ENCODE measurements around the gene SYT7. TPM values are rescaled to one million over a fixed set of nuclear protein-coding genes. Genes with fewer than 3 reads are reported as not detected.

The SYT7 gene
- total and polyA plus RNA-seq, 7 experiments from 2014 or later: 0.08 to 0.44 TPM; not detected in 5

DNA sequence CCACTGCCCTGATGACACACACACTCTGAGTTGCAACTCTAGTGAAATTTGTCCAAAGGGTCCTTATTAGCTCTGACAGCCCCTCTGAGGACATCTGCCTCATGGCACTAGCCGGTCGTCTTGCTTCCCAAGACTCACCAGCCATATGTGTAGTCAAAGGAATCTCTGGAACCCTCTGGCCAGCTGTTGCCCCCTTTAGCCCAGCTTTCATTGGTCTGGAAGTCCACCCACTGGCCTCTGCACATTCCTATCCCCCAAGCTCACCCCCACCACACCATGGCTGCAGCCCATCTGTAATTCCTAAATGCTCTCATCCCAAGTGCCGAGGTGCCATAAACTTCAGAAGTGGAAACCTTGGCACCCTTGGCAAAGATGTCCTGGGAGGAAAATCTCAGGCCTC, 24.3 kb downstream of the SYT7 start:
- intact Hi-C loops (cut with micrococcal nuclease): no loop called here
- H3K27me3 ChIP-seq (ENCODE audit: control insufficient read depth in 2 of 2, insufficient read depth in 2 of 2, low read length in 2 of 2): no peaks in the 10 kb centered on the region
- H3K4me3 ChIP-seq (ENCODE audit: low read length): no peak overlapping the region
- no peaks in the 10 kb centered on the region for H3K36me3 ChIP-seq (ENCODE audit: control insufficient read depth in 2 of 3, insufficient read depth in 3 of 3, low read length in 3 of 3)
- Mint-ChIP-seq H3K27ac (no peak overlapping the region), H3K4me3 (peak overlapping the region in 1 of 10 donors; percentile 33), H3K9me3 (peaks cover 0 to 2% (median 0%) of the 10 kb centered on the region in 11 donors), H3K27me3 (peaks cover 50 to 67% (median 62%) of the 10 kb centered on the region in 5 donors), H3K36me3 (no peaks in the 10 kb centered on the region), H3K4me1 (peaks cover 0 to 12% (median 10%) of the 10 kb centered on the region in 7 donors)
- ChIA-PET POLR2A (no interaction called here), CTCF (no interaction called here)
- no peaks in the 10 kb centered on the region for H3K9me3 ChIP-seq (ENCODE audit: control insufficient read depth in 2 of 3, low read length in 3 of 3)
- no peaks in the 10 kb centered on the region for H3K4me1 ChIP-seq (ENCODE audit: control insufficient read depth in 2 of 2, insufficient read depth in 2 of 2, low read length in 2 of 2)
- H3K27ac ChIP-seq (ENCODE audit: low read depth, low read length): no peak overlapping the region
- DNase-seq (no peak), ATAC-seq (no peak)

DNA sequence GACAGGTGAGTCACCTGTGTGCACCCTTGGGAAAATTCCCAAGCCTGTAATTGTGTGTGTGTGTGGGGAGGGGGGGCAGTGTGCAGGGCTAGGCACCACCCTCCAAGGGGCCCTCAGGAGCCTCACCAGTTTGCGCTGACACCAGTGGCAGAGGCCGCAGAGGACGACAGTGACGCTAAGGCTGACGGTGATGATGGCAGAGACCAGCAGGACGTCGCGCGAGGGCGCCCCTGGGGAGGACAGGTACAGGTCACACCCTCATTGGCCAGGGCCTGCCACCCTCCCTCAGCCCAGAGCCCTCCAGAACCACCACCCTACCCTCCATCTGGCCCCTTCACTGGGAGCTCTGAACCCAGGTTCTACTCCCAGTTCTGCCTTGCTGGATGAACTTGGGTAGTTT, 24.9 kb downstream of the SYT7 start:
- Histone ChIP-seq H3K4me3 (ENCODE audit: low read length) (no peak overlapping the region), H3K9me3 (ENCODE audit: control insufficient read depth in 2 of 3, low read length in 3 of 3) (no peaks in the 10 kb centered on the region), H3K4me1 (ENCODE audit: control insufficient read depth in 2 of 2, insufficient read depth in 2 of 2, low read length in 2 of 2) (no peaks in the 10 kb centered on the region), H3K27ac (ENCODE audit: low read depth, low read length) (no peak overlapping the region), H3K36me3 (ENCODE audit: control insufficient read depth in 2 of 3, insufficient read depth in 3 of 3, low read length in 3 of 3) (no peaks in the 10 kb centered on the region), H3K27me3 (ENCODE audit: control insufficient read depth in 2 of 2, insufficient read depth in 2 of 2, low read length in 2 of 2) (no peaks in the 10 kb centered on the region)
- peaks cover 0 to 2% (median 0%) of the 10 kb centered on the region in 11 donors for H3K9me3 Mint-ChIP-seq
- peaks cover 50 to 66% (median 62%) of the 10 kb centered on the region in 5 donors for H3K27me3 Mint-ChIP-seq
- H3K4me1 Mint-ChIP-seq: peaks cover 0 to 12% (median 10%) of the 10 kb centered on the region in 7 donors
- ChIA-PET POLR2A (no interaction called here), CTCF (no interaction called here)
- H3K27ac Mint-ChIP-seq: no peak overlapping the region
- no peak for DNase-seq
- H3K4me3 Mint-ChIP-seq: peak overlapping the region in 2 of 10 donors; percentile 33 to 53
- intact Hi-C loops (cut with micrococcal nuclease): no loop called here
- no peak for ATAC-seq
- H3K36me3 Mint-ChIP-seq: no peaks in the 10 kb centered on the region

DNA sequence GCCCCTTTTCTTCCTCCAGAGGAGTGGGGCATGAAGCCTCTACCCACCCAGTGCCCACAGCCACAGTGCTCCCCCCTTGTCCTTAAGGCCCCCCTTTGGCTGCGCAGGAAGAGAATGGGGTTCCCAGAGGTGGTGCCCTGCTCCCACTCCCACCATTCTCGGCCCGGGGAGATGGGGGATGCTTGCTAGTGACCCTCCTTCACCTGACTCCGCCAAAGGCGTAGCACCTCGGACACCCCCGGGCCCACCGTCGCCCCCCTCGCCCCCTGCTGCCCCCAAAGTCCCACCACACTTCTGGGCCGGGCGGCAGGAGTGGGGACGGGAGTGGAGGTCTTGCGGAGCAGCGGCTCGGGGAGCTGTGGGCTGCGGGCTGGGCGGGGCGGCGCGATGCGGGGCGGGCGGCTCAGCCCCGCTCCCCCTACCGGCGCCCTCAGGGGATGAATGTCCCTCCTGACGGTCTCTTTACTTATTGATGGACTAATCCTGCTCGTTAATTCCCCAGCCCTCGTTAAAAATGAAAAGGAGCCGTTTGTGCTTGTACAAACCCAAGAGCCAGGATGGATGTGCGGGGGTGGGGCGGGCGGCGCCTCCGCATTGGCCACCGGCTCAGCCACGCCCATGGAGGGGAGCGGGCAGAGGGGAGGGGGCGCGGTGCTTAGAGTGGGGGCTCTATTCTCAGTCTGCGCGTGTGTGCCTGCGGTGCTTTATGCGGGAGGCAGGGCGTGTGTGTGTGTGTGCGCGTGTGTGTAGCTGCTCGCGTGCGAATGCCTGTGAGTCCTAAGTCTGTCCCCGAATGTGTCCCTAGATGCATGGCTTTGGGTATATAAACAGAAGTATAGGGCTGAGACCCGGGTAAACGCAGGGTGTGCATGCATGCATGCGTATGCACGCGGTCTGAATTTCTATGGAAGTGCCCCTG, 25.6 kb downstream of the SYT7 start:
- H3K36me3 ChIP-seq (ENCODE audit: control insufficient read depth in 2 of 3, insufficient read depth in 3 of 3, low read length in 3 of 3): no peaks in the 10 kb centered on the region
- H3K27me3 ChIP-seq (ENCODE audit: control insufficient read depth in 2 of 2, insufficient read depth in 2 of 2, low read length in 2 of 2): no peaks in the 10 kb centered on the region
- Mint-ChIP-seq H3K4me1 (peaks cover 0 to 12% (median 10%) of the 10 kb centered on the region in 7 donors), H3K36me3 (no peaks in the 10 kb centered on the region), H3K27me3 (peaks cover 50 to 70% (median 59%) of the 10 kb centered on the region in 5 donors), H3K27ac (no peak overlapping the region), H3K4me3 (peak overlapping the region in 4 of 10 donors; percentile 37 to 59 (median 50)), H3K9me3 (peaks cover 0 to 2% (median 0%) of the 10 kb centered on the region in 11 donors)
- ATAC-seq: peak; percentile 42
- DNase-seq: no peak
- H3K9me3 ChIP-seq (ENCODE audit: control insufficient read depth in 2 of 3, low read length in 3 of 3): no peaks in the 10 kb centered on the region
- no peak overlapping the region for H3K27ac ChIP-seq (ENCODE audit: low read depth, low read length)
- no peaks in the 10 kb centered on the region for H3K4me1 ChIP-seq (ENCODE audit: control insufficient read depth in 2 of 2, insufficient read depth in 2 of 2, low read length in 2 of 2)
- CTCF ChIA-PET: no interaction called here
- intact Hi-C loops (cut with micrococcal nuclease): no loop called here
- no peak overlapping the region for H3K4me3 ChIP-seq (ENCODE audit: low read length)
- POLR2A ChIA-PET: no interaction called here

DNA sequence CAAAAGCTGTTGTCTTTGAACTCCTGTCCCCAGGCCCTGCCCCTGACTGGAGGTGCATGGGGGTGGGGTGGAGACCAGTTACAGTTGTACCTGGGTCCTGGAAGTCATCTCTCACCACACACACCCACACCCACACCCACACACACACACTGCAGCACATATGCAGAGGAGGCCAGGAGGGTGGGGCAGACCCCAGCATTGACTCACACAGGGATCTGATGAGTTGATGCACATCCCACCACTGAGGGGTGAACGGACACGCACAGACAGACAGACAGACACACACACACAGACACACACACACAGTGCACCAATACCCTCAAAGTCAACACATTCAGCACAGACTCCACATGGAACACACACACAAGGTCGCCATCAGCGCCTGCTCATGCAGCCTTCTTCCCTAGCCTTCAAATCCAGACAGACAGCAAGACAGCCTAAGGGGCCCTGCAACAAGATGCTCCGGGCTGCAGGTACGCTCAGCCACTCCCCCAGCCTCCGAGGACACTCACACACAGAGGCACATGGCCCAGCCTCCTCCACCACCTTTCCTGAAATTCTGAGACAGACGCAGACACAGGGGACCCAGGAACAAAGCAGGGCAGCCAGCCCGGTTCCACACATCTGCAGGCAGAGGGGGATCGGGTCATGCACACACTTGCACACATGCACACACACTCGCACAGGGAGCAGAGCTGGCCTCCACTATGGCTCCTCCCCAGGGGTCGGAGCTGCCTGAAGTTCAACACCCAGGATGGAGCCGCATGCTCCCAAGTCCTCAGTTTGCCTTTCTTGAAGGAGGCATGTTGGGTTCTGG, 26.5 kb downstream of the SYT7 start:
- H3K27ac Mint-ChIP-seq: no peak overlapping the region
- Histone ChIP-seq H3K36me3 (ENCODE audit: control insufficient read depth in 2 of 3, insufficient read depth in 3 of 3, low read length in 3 of 3) (no peaks in the 10 kb centered on the region), H3K27ac (ENCODE audit: low read depth, low read length) (no peak overlapping the region), H3K9me3 (ENCODE audit: control insufficient read depth in 2 of 3, low read length in 3 of 3) (no peaks in the 10 kb centered on the region), H3K4me3 (ENCODE audit: low read length) (no peak overlapping the region), H3K27me3 (ENCODE audit: control insufficient read depth in 2 of 2, insufficient read depth in 2 of 2, low read length in 2 of 2) (no peaks in the 10 kb centered on the region), H3K4me1 (ENCODE audit: control insufficient read depth in 2 of 2, insufficient read depth in 2 of 2, low read length in 2 of 2) (no peaks in the 10 kb centered on the region)
- H3K4me1 Mint-ChIP-seq: peaks cover 0 to 12% (median 10%) of the 10 kb centered on the region in 7 donors
- peak overlapping the region in 2 of 10 donors; percentile 38 to 59 for H3K4me3 Mint-ChIP-seq
- ChIA-PET POLR2A (no interaction called here), CTCF (no interaction called here)
- H3K27me3 Mint-ChIP-seq: peaks cover 48 to 67% (median 55%) of the 10 kb centered on the region in 5 donors
- no peak for ATAC-seq
- no peak for DNase-seq
- H3K36me3 Mint-ChIP-seq: no peaks in the 10 kb centered on the region
- intact Hi-C loops (cut with micrococcal nuclease): no loop called here
- peaks cover 0 to 2% (median 0%) of the 10 kb centered on the region in 11 donors for H3K9me3 Mint-ChIP-seq

DNA sequence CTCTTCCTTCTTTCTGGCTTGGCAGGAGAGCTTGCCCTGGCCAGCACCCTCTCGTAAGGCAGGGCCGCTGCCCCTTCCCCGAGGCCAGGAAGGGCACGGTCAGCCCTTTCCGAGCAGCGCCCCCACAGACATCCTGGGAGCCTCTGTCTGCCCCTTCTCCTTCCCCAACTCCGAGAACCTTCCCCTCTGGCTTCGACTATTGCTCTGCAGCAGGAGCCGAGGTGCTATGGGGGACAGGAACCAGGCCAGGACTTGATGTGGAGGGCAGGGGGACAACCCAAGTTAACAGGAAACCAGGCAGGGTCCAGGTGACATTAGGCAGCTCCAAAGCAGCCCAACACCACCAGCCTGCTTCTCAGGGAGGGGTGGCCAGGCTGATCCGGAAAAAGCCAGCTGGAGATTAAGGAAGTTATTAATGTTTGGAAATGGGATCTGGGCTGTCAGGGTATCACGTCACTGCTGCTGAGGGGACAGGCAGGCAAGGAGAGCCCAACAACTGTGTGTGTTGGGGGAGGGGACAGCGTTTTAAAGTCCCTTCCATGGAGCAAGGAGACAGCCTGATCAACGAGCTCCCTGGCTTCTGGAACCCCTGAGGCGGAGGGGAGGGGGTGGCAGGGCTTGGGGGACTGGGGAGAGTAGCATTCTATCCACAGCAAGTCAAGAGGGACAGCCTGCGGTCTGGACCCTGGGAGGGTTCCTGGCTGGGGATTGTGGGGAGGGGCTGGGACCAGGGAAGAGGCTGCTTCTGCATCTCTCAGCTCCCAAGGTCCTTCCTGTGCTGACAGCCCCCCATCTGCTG, 27.3 kb downstream of the SYT7 start:
- no peaks in the 10 kb centered on the region for H3K36me3 Mint-ChIP-seq
- peaks cover 0 to 2% (median 0%) of the 10 kb centered on the region in 11 donors for H3K9me3 Mint-ChIP-seq
- peaks cover 41 to 66% (median 50%) of the 10 kb centered on the region in 5 donors for H3K27me3 Mint-ChIP-seq
- Histone ChIP-seq H3K27me3 (ENCODE audit: control insufficient read depth in 2 of 2, insufficient read depth in 2 of 2, low read length in 2 of 2) (no peaks in the 10 kb centered on the region), H3K9me3 (ENCODE audit: control insufficient read depth in 2 of 3, low read length in 3 of 3) (no peaks in the 10 kb centered on the region), H3K4me1 (ENCODE audit: control insufficient read depth in 2 of 2, insufficient read depth in 2 of 2, low read length in 2 of 2) (no peaks in the 10 kb centered on the region), H3K36me3 (ENCODE audit: control insufficient read depth in 2 of 3, insufficient read depth in 3 of 3, low read length in 3 of 3) (no peaks in the 10 kb centered on the region), H3K27ac (ENCODE audit: low read depth, low read length) (no peak overlapping the region), H3K4me3 (ENCODE audit: low read length) (no peak overlapping the region)
- H3K4me1 Mint-ChIP-seq: peaks cover 0 to 12% (median 10%) of the 10 kb centered on the region in 7 donors
- CTCF ChIA-PET: no interaction called here
- H3K27ac Mint-ChIP-seq: no peak overlapping the region
- ATAC-seq (no peak), DNase-seq (no peak)
- POLR2A ChIA-PET: no interaction called here
- peak overlapping the region in 1 of 10 donors; percentile 42 for H3K4me3 Mint-ChIP-seq
- intact Hi-C loops (cut with micrococcal nuclease): no loop called here

DNA sequence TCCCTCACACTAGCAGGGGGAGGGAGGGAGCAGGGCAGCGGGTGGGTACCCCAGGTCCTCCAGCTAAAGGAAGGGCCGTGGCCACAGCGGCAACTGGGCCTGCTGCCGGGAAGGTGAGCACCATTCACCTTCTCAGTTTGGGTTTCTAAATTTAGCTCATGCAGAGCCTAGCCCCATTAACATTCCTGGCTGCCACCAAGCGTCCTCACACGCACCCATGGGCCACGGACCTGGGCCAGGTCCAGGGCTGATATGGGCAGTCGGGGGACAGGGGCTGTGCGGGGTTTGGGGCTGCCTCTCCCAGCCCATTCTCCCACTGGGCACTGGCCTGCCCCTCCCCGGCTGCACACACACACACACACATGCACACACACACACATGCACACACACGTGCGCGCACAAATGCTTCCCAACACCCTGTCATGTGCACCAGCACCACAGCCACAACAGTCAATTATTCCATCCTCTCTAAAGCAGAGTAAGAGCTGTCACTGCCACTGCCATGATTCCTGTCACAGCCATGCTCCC, 28.7 kb downstream of the SYT7 start:
- POLR2A ChIA-PET: no interaction called here
- H3K36me3 ChIP-seq (ENCODE audit: control insufficient read depth in 2 of 3, insufficient read depth in 3 of 3, low read length in 3 of 3): no peaks in the 10 kb centered on the region
- Mint-ChIP-seq H3K27ac (no peak overlapping the region), H3K4me3 (no peak overlapping the region), H3K9me3 (peaks cover 0 to 2% (median 0%) of the 10 kb centered on the region in 11 donors), H3K36me3 (no peaks in the 10 kb centered on the region), H3K4me1 (peaks cover 0 to 12% (median 10%) of the 10 kb centered on the region in 7 donors), H3K27me3 (peaks cover 39 to 57% (median 48%) of the 10 kb centered on the region in 5 donors)
- H3K4me1 ChIP-seq (ENCODE audit: control insufficient read depth in 2 of 2, insufficient read depth in 2 of 2, low read length in 2 of 2): no peaks in the 10 kb centered on the region
- intact Hi-C loops (cut with micrococcal nuclease): no loop called here
- no peak overlapping the region for H3K27ac ChIP-seq (ENCODE audit: low read depth, low read length)
- no peaks in the 10 kb centered on the region for H3K9me3 ChIP-seq (ENCODE audit: control insufficient read depth in 2 of 3, low read length in 3 of 3)
- H3K4me3 ChIP-seq (ENCODE audit: low read length): no peak overlapping the region
- CTCF ChIA-PET: interaction anchor here (0.5 kb wide), 1 partner anchor 117 kb away, joined by 3 read pairs; no protein-coding TSS in a partner anchor
- DNase-seq (no peak), ATAC-seq (no peak)
- H3K27me3 ChIP-seq (ENCODE audit: control insufficient read depth in 2 of 2, insufficient read depth in 2 of 2, low read length in 2 of 2): no peaks in the 10 kb centered on the region
